Measurements from ENCODE around the gene FAM131C.

DNA sequence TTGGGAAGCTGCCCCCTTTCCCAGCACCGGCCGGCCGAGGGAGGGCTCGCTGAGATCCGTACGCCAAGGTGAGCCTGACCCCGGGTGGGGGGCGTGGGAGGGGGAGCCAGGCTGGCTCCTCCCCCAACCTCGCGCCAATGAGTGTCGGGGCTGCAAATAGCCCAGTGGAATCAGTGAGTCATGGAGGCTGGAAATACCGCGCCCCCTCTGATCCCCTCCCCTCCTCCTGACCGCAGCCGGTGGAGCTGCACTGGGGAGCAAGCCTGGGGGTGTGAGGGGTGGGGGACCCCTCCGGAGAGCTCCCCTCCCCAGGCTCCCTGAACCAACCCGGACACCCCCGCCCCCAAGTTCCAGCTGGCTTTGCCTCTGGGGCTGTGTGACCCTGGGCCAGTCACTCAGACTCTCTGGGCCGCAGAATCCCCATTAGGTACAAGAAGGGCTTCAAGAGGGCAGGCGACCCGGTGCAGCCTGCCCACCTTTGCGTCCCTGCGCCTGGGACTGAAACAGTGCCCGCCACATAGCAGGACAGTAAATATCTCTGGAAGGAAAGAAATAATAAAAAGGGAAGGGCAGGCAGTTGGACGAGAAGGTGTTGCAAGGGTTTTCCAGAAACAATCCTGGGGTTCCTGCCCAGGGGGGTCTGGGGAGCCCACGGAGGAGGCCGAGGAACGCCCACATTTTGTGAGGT is 60.1 kb downstream of the FAM131C start:
- TF ChIP-seq, protein P1, sequence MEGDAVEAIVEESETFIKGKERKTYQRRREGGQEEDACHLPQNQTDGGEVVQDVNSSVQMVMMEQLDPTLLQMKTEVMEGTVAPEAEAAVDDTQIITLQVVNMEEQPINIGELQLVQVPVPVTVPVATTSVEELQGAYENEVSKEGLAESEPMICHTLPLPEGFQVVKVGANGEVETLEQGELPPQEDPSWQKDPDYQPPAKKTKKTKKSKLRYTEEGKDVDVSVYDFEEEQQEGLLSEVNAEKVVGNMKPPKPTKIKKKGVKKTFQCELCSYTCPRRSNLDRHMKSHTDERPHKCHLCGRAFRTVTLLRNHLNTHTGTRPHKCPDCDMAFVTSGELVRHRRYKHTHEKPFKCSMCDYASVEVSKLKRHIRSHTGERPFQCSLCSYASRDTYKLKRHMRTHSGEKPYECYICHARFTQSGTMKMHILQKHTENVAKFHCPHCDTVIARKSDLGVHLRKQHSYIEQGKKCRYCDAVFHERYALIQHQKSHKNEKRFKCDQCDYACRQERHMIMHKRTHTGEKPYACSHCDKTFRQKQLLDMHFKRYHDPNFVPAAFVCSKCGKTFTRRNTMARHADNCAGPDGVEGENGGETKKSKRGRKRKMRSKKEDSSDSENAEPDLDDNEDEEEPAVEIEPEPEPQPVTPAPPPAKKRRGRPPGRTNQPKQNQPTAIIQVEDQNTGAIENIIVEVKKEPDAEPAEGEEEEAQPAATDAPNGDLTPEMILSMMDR (conservative IDR thresholded peaks at IDR 0.05 in 1 of 2, IDR thresholded peaks at IDR 0.05 in 1 of 2; ENCODE audit: low read depth in 1 of 2, low read length in 2 of 2), result no peak
- TF ChIP-seq EZH2 (IDR thresholded peaks at IDR 0.05; ENCODE audit: low read length, missing control alignments), result no peak

Data from fibroblast of lung (primary cell).